ENCODE results near the gene CA5A. TPM values are rescaled to one million over a fixed set of nuclear protein-coding genes. Genes with fewer than 3 reads are reported as not detected.
A peak's percentile ranks its signal among the peaks of the same experiment; 100 is the strongest.

The CA5A gene
- total and polyA plus RNA-seq, 2 of the 13 experiments (the other 11 are each of a cell fraction or from before 2014, with no cell fraction given): 66.8 to 106 TPM

DNA sequence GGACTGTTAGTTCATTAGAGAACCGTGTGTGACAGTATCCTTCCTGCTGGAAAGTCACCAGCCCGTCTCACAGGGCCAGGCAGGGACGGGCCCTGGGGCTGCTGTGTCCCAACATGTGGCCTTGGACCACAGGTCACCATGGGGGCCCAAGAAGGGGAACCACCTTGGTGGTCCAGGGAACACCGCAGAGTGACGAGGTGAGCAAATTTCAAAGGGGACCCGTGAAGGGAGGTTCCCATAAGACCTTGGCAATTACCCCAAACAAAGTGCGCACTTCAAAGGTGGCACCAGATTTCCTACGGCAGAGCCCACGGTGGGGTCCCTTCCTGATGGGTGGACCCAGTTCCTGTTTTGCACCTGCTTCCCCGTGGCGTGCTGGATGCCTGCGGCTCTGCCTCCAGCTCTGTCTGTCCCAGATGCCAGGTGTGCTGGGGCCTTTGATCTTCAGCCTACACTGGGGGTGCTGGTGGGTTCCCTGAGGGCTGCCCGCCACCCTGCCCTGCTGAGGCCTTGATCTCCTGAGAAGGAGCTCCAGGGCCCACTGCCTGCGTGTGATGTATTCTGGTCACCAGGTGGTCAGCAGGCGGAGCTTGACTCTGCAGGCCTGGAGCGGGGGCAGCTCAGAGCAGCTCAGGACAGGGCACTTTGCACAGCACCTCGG is 94.0 kb downstream of the CA5A start (continued):
- TF ChIP-seq, protein P1, sequence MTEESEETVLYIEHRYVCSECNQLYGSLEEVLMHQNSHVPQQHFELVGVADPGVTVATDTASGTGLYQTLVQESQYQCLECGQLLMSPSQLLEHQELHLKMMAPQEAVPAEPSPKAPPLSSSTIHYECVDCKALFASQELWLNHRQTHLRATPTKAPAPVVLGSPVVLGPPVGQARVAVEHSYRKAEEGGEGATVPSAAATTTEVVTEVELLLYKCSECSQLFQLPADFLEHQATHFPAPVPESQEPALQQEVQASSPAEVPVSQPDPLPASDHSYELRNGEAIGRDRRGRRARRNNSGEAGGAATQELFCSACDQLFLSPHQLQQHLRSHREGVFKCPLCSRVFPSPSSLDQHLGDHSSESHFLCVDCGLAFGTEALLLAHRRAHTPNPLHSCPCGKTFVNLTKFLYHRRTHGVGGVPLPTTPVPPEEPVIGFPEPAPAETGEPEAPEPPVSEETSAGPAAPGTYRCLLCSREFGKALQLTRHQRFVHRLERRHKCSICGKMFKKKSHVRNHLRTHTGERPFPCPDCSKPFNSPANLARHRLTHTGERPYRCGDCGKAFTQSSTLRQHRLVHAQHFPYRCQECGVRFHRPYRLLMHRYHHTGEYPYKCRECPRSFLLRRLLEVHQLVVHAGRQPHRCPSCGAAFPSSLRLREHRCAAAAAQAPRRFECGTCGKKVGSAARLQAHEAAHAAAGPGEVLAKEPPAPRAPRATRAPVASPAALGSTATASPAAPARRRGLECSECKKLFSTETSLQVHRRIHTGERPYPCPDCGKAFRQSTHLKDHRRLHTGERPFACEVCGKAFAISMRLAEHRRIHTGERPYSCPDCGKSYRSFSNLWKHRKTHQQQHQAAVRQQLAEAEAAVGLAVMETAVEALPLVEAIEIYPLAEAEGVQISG (CRISPR knock-in tag; IDR thresholded peaks at IDR 0.05): peak; percentile 49; the same call in 1 of the 2 replicates
- TF ChIP-seq MTA1 (CRISPR knock-in tag; IDR thresholded peaks at IDR 0.05; ENCODE audit: borderline replicate concordance) (peak; percentile 28; the same call in 1 of the 2 replicates), ZNF235 (CRISPR knock-in tag; IDR thresholded peaks at IDR 0.05; ENCODE audit: borderline replicate concordance) (peak; percentile 74), ZNF775 (CRISPR knock-in tag; IDR thresholded peaks at IDR 0.05; ENCODE audit: borderline replicate concordance) (no peak), ZNF142 (CRISPR knock-in tag; IDR thresholded peaks at IDR 0.05) (no peak), ZNF773 (CRISPR knock-in tag; IDR thresholded peaks at IDR 0.05; ENCODE audit: borderline replicate concordance) (0 out of 2 replicates have a peak, but pooled peaks have one; percentile 19), CCAR2 (optimal IDR thresholded peaks at IDR 0.05; ENCODE audit: low read depth, low read length) (no peak), ZNF709 (CRISPR knock-in tag; IDR thresholded peaks at IDR 0.05) (no peak), SCMH1 (CRISPR knock-in tag; IDR thresholded peaks at IDR 0.05; ENCODE audit: borderline replicate concordance) (no peak), ZNF570 (CRISPR knock-in tag; IDR thresholded peaks at IDR 0.05; ENCODE audit: borderline replicate concordance) (no peak), ZNF703 (CRISPR knock-in tag; IDR thresholded peaks at IDR 0.05; ENCODE audit: borderline replicate concordance) (0 out of 2 replicates have a peak, but pooled peaks have one; percentile 55), SRY (CRISPR knock-in tag; IDR thresholded peaks at IDR 0.05) (no peak), PITX1 (CRISPR knock-in tag; IDR thresholded peaks at IDR 0.05) (peak; percentile 35; the same call in 1 of the 2 replicates), SSRP1 (CRISPR knock-in tag; IDR thresholded peaks at IDR 0.05) (no peak), ZNF296 (CRISPR knock-in tag; conservative IDR thresholded peaks at IDR 0.05) (no peak)
- TF ChIP-seq, protein P2, sequence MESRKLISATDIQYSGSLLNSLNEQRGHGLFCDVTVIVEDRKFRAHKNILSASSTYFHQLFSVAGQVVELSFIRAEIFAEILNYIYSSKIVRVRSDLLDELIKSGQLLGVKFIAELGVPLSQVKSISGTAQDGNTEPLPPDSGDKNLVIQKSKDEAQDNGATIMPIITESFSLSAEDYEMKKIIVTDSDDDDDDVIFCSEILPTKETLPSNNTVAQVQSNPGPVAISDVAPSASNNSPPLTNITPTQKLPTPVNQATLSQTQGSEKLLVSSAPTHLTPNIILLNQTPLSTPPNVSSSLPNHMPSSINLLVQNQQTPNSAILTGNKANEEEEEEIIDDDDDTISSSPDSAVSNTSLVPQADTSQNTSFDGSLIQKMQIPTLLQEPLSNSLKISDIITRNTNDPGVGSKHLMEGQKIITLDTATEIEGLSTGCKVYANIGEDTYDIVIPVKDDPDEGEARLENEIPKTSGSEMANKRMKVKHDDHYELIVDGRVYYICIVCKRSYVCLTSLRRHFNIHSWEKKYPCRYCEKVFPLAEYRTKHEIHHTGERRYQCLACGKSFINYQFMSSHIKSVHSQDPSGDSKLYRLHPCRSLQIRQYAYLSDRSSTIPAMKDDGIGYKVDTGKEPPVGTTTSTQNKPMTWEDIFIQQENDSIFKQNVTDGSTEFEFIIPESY (CRISPR knock-in tag; IDR thresholded peaks at IDR 0.05): peak; percentile 41
- TF ChIP-seq, protein P3, sequence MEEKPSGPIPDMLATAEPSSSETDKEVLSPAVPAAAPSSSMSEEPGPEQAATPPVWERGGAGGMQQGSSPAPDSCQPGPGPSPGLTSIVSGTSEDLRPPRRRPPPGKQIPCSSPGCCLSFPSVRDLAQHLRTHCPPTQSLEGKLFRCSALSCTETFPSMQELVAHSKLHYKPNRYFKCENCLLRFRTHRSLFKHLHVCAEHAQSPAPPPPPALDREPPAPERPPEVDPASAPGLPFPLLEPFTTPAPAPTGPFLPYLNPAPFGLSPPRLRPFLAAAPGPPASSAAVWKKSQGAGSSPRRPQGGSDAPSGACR (CRISPR knock-in tag; IDR thresholded peaks at IDR 0.05): peak; percentile 69; the same call in 1 of the 2 replicates
